ENCODE data around the gene PALB2.

PALB2 gene

GRCh38 chr16:23556881-23557778, 84.0 kb downstream of the PALB2 start, which contains the start of the genes EARS2 and UBFD1:
Gene EARS2 (minus strand): TSS chr16:23557350. CDS start chr16:23557343, 7 bp downstream.
Gene UBFD1 (plus strand): TSS chr16:23557727. CDS start chr16:23557743, 16 bp downstream.
- DNase-seq (ENCODE audit: extremely low read depth in 1 of 2, low read depth in 1 of 2): peak; percentile 97 to 99

- DNase-seq (ENCODE audit: extremely low read depth in 1 of 2, low read depth in 1 of 2): no peak
These were observed 86.6 kb downstream of the PALB2 start for GRCh38 chr16:23554536-23554935.
